OCI-LY3 (cell line): Measurements from ENCODE around the gene KCNK4.
A peak's percentile ranks its signal among the peaks of the same experiment; 100 is the strongest.

Experiments used
- H2AFZ ChIP-seq: fragments of 200-600, 300-600 bp; shearing (Covaris generic); 2 replicates; pipeline ENCODE4 v1.6.0; 2014; ENCODE audit warnings: antibody characterized with exemption, low read depth, low read length
- H3K27ac ChIP-seq: fragments of 200-600, 300-600 bp; sonication (generic); 2 replicates; pipeline ENCODE4 v1.5.1; 2014; ENCODE audit warnings: mild to moderate bottlenecking, low read length, moderate library complexity, mixed read lengths
- H3K27me3 ChIP-seq: fragments of 200-600, 300-600 bp; sonication (generic); 2 replicates; pipeline ENCODE4 v1.6.1; 2014; ENCODE audit warnings: low read depth, low read length, mixed read lengths
- H3K36me3 ChIP-seq: fragments of 200-600, 300-600 bp; sonication (generic); replicated peaks from 2 replicates; pipeline ENCODE3; 2014; ENCODE audit warnings: low read depth, low read length, mixed read lengths
- H3K4me1 ChIP-seq: fragments of 300-600, 200-600 bp; sonication (generic); 2 replicates; pipeline ENCODE4 v1.6.1; 2014; ENCODE audit warnings: low read length, mixed read lengths
- H3K4me2 ChIP-seq: fragments of 200-600, 300-600 bp; sonication (generic); 2 replicates; pipeline ENCODE4 v1.6.1; 2014; ENCODE audit warnings: low read length, mixed read lengths
- H3K4me3 ChIP-seq: fragments of 300-600, 200-600 bp; sonication (generic); 2 replicates; pipeline ENCODE4 v1.5.1; 2014; ENCODE audit warnings: antibody characterized with exemption, mild to moderate bottlenecking, low read length, moderate library complexity
- H3K79me2 ChIP-seq: fragments of 300-600, 200-600 bp; shearing (Covaris generic); 2 replicates; pipeline ENCODE4 v1.6.1; 2014; ENCODE audit warnings: mild to moderate bottlenecking, low read length, mixed read lengths
- H3K9ac ChIP-seq: fragments of 300-600, 200-600 bp; shearing (Covaris generic); 2 replicates; pipeline ENCODE4 v1.6.0; 2014; ENCODE audit warnings: mild to moderate bottlenecking, low read length, moderate library complexity
- H3K9me3 ChIP-seq: fragments of 200-600, 300-600 bp; shearing (Covaris generic); 2 replicates; pipeline ENCODE4 v1.6.1; 2014; ENCODE audit warnings: low read length, mixed read lengths; ENCODE audit not compliant: insufficient read depth
- H4K20me1 ChIP-seq: fragments of 200-600, 300-600 bp; sonication (generic); 2 replicates; pipeline ENCODE4 v1.6.1; 2016; ENCODE audit warnings: low read length, mixed read lengths; ENCODE audit not compliant: insufficient read depth
- CTCF ChIP-seq: fragments of 200-600, 300-600 bp; sonication (generic); IDR thresholded peaks from 2 replicates; pipeline ENCODE4 v1.5.1; 2014; ENCODE audit warnings: antibody characterized with exemption, low read length, low read depth
- EZH2phosphoT487 ChIP-seq: fragments of 200-600 bp; shearing (Covaris generic); IDR thresholded peaks from 2 replicates; pipeline ENCODE4 v1.6.1; 2018; ENCODE audit warnings: antibody characterized with exemption, mixed run types, low read depth

KCNK4 gene

DNA sequence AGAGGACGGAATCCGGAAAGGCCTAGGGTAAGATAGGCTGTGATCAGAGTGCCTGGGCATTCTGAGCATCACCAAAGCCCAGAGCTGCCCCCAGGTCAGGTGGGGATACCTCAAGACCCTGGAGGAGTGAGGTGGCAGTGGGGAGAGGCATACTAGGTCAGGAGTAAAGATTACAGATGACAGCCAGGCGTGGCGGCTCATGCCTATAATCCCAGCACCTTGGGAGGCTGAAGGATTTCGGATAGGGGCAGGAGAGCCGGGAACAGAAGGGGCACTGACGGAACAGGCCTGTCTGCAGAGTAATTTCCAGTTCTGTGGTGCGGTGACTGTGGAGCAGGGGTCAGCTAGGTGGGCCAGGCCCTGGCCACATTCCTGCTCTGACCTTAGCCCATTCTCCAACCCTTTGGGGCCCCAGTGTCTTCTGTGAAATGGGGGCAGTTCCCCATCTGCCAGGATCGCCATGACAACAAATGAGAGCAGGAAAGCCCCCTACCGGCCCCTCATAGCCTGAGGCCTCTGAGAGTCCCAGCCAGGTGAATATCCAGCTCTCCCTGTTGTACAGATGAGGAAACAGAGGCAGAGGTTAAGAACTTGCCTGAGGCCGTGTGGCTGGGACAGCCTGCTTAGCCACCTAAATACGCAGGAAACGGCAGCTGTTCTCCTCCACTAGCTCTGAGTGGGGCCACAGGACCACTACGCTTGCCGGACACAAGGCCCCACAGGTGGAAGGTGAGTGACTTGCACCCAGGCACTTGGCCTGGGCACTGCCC lies 15.9 kb upstream of the KCNK4 start:
- peaks cover 13% of the 10 kb centered on the region for H3K79me2 ChIP-seq
- no peaks in the 10 kb centered on the region for H4K20me1 ChIP-seq
- H3K27me3 ChIP-seq: no peaks in the 10 kb centered on the region
- TF ChIP-seq CTCF (no peak), EZH2phosphoT487 (no peak)
- H3K4me3 ChIP-seq: no peak overlapping the region
- H3K4me2 ChIP-seq: peak overlapping the region; percentile 5; the same call in 1 of the 2 replicates
- H3K4me1 ChIP-seq: peaks cover 21% of the 10 kb centered on the region; the same call in 1 of the 2 replicates
- peaks cover 12% of the 10 kb centered on the region for H3K36me3 ChIP-seq
- H3K27ac ChIP-seq: no peak overlapping the region
- no peak overlapping the region for H3K9ac ChIP-seq
- no peak overlapping the region for H2AFZ ChIP-seq
- H3K9me3 ChIP-seq: no peaks in the 10 kb centered on the region

- TF ChIP-seq EZH2phosphoT487 (no peak), CTCF (no peak)
- peaks cover 13% of the 10 kb centered on the region for H3K79me2 ChIP-seq
- no peaks in the 10 kb centered on the region for H3K27me3 ChIP-seq
- H3K4me3 ChIP-seq: no peak overlapping the region
- H3K27ac ChIP-seq: no peak overlapping the region
- peaks cover 21% of the 10 kb centered on the region; the same call in 1 of the 2 replicates for H3K4me1 ChIP-seq
- H3K9me3 ChIP-seq: no peaks in the 10 kb centered on the region
- peaks cover 12% of the 10 kb centered on the region for H3K36me3 ChIP-seq
- H2AFZ ChIP-seq: no peak overlapping the region
- H3K9ac ChIP-seq: no peak overlapping the region
- H4K20me1 ChIP-seq: no peaks in the 10 kb centered on the region
- no peak overlapping the region for H3K4me2 ChIP-seq
These were observed 15.3 kb upstream of the KCNK4 start for GRCh38 chr11:64275841-64276240.

DNA sequence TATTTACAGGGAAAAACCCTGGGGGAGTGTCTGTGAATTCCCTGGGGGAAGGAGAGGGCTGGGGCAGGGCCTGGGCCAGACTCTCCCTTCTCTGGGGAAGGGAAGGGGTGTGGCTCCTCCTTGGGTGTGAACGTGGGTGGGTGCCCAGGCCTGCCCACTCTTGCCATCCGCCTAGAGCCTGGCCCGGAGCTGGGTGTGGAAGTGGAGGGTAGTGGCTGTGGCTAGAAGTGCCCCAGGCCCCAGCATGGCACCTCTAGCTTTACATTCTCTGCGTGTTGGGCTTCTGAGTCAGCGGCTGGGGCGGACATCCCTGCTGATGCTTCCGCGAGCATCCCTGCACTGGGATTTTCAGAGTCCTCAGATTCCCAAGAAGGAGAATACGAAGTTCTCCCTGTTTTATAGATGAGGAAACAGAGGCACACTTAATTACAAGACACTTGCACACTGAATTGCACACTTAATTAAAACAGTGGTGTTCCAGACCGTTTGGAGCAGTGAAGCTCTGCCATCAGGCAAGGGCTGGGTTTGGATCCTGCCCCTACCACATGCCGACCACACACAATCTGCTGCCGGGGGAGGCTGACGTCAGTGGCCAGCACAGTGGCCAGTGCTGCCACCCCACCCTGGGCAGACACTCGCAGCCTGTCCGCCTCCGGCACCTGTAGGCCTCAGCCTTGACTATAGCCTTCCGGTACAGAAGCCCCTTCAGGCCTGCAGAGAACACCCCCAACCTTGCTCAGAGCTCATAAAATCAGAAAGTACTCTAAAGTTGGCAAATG lies 14.3 kb upstream of the KCNK4 start:
- Histone ChIP-seq H3K4me1 (peaks cover 19% of the 10 kb centered on the region; the same call in 1 of the 2 replicates), H3K36me3 (peaks cover 12% of the 10 kb centered on the region), H3K27ac (no peak overlapping the region), H3K4me2 (no peak overlapping the region), H3K79me2 (peaks cover 9% of the 10 kb centered on the region), H2AFZ (no peak overlapping the region), H3K9me3 (no peaks in the 10 kb centered on the region), H3K27me3 (no peaks in the 10 kb centered on the region), H3K9ac (no peak overlapping the region), H4K20me1 (no peaks in the 10 kb centered on the region), H3K4me3 (no peak overlapping the region)
- TF ChIP-seq EZH2phosphoT487: no peak

DNA sequence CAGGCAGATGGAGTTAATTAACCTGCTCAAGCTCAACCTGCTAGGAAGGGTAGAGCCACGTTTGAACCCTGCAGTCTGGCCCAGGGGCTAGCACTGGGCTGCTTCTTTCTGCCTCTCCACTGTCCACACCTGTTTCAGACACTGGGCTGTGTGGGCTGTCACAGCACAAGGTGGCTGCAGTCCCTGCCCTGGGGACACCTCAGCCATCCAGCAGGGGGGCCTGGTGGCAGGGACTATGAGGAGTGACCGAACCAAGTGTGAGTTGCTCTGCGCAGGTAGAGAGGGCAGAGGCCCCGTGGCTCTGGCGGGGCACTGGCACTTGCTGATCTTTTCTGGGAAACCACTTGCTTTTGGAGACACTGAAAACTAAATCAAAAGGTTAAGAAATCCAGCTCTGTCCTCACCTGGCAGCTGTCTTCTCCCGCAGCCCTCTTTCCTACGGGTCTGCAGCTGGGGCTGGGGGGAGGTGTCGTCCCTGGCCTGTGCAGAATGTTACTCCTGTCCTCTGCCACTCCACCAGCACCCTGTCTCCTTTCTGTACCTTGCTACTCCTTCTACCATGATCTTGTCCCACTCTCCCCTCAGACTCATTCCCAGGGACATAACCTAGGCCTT lies 12.4 kb upstream of the KCNK4 start:
- H3K36me3 ChIP-seq: peaks cover 18% of the 10 kb centered on the region
- H3K4me1 ChIP-seq: peaks cover 13% of the 10 kb centered on the region; the same call in 1 of the 2 replicates
- H3K27me3 ChIP-seq: no peaks in the 10 kb centered on the region
- no peaks in the 10 kb centered on the region for H4K20me1 ChIP-seq
- H3K9ac ChIP-seq: no peak overlapping the region
- no peaks in the 10 kb centered on the region for H3K9me3 ChIP-seq
- H3K79me2 ChIP-seq: peaks cover 5% of the 10 kb centered on the region; the same call in 1 of the 2 replicates
- H3K27ac ChIP-seq: no peak overlapping the region
- no peak overlapping the region for H2AFZ ChIP-seq
- no peak overlapping the region for H3K4me3 ChIP-seq
- H3K4me2 ChIP-seq: no peak overlapping the region
- no peak for TF ChIP-seq EZH2phosphoT487
